OCI-M1 (cell line): ENCODE results near the gene ZBTB8A.
"Not testable (repeated sequence)": the region's sequence is repeated elsewhere in the genome, so short reads cannot be mapped to it uniquely, and the experiment has no call there.

Experiments
- DNase-seq: peaks from one replicate; lab custom pipeline; 2025; lab: John Stamatoyannopoulos, UW

Gene ZBTB8A

DNA sequence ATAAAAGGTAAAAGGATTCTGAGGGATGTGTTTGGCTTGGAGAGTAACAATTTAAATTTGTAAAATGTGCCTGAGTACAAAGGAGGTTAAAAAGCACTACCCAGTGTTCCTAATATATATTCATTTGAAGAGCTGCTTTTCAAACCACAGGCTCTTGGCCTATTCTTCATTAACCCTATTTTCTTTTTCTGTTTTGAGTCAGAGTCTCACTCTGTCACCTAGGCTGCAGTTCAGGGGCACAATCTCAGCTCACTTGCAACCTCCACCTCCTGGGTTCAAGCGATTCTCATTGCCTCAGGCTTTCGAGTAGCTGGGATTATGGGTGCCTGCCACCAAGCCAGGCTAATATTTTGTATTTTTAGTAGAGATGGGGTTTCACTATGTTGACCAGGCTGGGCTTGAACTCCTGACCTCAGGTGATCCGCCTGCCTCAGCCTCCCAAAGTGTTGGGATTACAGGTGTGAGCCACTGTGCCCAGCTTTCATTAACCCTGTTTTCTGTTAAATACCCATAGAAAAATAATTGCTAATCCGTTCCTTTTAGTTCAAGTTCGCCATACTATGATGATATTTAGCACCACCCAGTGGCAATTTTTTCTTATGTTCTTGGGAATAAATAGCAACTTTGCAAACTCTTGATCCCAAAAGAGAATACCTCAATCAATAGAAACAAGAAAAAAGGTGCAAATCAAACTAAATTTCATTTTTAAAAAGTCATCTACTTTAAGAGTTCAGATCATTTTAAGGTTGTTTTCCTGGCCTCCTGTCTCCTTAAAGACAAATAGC lies 80.7 kb downstream of the ZBTB8A start:
- DNase-seq = peak; percentile 24

DNA sequence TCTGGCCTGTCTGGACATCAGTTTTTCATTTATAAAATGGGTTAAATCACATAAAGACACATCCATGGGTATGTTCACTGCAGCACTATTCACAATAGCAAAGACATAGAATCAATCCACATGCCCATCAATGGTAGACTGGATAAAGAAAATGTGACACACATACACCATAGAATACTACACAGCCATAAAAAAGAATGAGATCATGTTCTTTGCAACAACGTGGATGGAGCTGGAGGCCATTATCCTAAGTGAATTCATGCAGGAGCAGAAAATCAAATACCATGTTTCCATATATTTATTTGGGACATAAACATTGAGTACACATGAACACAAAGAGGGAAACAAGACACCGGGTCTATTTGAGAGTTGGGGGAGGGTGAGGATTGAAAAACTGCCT lies 83.0 kb downstream of the ZBTB8A start:
- DNase-seq = no peak

DNA sequence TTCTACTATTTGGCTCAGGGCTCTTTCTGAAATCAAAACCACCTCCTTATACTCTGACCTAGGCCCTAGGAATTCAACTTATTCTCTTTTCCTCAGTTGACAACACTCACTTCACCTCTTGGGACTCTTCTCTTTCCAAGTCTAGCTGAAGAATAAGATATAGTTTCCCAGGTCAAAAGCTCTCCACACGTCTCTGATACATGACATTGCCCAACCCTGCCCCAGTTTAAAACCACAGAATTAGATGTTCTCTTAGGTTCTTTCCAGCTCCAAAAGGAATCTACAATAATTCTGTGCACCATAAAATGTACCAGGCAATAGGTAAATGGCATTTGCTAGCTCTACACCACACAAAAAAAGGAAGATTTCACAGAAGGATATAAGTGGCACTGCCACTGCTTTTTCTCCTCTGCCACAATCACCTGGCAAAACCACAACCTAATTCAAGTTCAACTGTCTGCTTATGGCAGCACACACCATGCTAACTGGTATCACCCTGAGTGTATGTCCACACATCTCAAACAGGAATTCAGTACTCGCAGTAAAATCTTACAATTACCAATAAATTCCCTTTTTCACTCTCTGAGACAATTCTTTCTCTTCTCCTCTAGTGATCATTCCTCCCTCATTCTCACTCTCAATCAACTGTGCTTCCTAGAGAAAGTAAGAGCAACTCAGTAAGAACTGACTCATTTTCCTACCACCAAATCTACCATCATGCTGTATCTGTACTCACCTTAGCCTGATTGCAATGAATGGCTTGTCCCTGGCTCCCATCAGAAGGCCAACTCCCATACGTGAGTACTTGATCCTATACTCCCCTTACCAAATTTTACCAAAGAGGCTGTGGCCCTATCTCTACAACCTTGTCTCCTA lies 83.8 kb downstream of the ZBTB8A start:
- no peak for DNase-seq

DNA sequence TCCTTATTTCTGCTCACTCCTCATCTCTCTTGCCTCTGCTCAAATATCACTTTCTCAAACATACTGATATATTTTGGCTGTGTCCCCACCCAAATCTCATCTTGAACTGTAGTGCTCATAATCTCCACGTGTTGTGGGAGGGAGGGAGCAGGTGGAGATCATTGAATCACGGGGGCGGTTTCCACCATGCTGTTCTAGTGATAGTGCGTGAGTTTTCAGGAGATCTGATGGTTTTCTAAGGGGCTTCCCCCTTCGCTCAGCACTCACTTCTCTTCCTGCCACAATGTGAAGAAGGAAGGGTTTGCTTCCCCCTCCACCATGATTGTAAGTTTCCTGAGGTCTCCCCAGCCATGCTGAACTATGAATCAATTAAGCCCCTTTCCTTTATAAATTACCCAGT lies 84.5 kb downstream of the ZBTB8A start:
- no peak for DNase-seq

DNA sequence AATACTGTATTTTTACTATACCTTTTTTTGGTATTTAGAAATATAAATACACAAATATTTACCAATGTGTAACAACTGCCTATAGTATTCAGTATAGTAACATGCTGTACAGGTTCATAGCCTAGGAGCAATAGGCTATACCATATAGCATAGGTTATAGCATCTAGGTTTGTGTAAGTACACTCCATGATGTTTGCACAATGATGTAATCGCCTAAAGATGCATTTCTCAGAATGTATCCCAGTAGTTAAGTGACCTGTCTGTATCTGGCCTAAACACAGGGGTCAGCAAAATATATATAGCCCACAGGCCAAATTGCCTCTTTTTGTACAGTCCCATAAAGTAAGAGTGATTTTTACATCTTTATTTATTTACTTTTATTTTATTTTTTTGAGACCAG lies 86.9 kb downstream of the ZBTB8A start:
- no peak for DNase-seq

DNA sequence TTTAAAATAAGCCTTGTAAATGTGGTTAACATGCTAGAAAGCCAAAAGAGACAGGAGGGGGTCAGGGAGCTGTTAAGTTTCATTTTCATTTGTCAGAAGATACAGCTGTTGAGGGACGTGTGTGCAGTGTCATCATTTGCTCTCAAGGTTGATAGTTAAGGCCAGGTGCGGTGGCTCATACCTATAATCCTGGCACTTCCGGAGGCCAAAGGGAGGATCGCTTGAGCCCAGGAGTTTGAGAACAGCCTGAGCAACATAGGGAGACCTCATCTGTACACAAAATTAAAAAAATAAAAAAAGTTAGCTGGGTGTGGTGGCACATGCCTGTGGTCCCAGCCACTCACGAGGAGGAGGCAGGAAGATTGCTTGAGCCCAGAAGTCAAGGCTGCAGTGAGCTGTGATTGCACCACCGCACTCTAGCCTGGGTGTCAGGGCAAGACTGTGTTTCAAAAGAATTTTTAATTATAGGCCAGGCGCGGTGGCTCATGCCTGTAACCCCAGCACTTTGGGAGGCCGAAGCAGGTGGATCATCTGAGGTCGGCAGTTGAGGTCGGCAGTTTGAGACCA lies 88.5 kb downstream of the ZBTB8A start:
- DNase-seq = no peak

DNA sequence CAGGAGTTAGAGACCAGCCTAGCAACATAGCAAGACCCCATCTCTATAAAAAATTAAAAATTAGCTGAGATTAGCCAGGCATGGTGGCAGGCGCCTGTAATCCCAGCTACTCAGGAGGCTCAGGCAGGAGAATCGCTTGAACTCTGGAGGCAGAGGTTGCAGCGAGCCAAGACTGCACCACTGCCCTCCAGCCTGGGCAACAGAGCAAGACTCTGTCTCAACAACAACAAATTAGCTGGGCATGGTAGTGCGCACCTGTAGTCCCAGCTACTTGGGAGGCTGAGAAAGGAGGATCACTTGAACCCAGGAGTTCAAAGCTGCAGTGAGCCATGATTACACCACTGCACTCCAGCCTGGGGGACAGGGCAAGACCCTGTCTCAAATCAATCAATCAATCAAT lies 90.9 kb downstream of the ZBTB8A start:
- not testable (repeated sequence) for DNase-seq

DNA sequence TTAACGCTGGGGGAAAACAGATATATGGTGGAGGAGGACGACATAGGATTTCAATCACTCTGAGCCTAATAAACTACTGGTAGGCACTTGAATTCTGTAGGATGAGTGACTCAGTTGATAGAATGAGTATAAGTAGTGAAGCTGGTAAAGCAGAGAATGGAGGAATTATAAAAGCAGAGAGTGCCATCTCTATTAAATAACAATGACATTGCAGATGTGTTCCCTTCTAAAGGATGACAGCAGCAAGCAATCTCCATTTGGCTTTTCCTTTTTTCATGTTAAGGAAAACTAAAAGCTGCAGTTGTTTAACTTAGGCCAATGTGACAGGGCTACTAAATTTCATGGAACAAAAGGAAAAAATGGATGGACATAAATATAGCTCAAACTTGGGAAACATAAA lies 93.6 kb downstream of the ZBTB8A start:
- DNase-seq = no peak

DNA sequence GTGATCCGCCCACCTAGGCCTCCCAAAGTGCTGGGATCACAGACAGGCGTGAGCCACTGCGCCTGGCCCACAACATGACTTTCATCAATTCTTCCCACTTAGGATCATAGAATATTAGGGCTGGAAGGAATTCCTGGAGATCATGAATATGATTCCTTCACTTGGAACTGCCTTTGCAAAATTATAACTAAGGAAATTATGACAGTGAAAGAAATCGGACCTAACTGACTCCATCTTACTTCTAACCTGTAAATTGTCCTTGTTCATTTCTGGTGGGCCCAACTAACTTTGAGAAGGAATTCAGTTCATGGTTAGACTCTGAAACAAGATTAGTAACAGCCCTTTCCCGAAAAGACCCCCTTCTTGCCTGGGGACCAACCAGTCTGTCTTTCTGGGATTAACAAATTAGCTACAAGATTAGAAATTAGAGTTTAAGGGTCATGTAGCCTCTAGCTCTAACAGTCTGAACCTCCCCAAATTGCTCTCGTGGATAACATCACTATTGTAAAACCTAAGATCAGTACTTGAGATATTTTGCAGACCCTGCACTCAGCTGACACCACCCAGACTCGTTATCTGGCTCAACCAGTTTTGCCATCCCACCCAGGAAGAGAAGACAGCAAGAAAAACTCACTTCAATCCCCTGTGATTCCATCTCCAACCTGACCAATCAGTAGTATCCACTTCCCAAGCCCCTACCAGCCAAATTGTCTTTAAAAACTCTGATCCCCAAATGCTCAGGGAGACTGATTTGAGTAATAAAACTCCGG lies 96.5 kb downstream of the ZBTB8A start:
- no peak for DNase-seq

DNA sequence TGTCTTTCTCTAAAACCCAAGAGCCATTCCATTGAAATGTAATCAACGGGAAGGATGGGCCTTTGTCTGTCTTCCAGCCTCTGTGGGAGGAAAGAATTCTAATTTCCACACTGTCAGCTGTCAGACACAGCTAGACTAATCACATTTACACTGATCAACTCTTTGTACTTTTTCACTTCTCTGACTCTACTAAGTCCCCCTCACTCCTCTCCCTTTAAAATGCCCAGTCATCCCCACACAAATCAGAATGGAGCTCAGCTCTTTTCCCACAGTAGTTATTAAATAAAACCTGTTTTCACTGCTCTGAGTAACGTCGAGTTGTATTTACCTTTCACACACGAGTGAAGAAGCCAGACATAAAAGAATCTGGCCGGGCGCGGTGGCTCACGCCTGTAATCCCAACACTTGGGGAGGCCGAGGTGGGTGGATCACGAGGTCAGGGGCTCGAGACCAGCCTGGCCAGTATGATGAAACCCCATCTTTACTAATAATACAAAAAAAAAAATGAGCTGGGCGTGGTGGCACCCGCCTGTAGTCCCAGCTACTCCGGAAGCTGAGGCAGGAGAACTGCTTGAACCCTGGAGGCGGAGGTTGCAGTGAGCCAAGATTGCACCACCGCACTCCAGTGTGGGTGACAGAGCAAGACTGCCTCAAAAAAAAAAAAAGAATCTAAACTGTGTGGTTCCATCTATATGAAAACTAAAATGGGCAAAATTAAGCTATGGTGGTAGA lies 97.9 kb downstream of the ZBTB8A start:
- no peak for DNase-seq

DNA sequence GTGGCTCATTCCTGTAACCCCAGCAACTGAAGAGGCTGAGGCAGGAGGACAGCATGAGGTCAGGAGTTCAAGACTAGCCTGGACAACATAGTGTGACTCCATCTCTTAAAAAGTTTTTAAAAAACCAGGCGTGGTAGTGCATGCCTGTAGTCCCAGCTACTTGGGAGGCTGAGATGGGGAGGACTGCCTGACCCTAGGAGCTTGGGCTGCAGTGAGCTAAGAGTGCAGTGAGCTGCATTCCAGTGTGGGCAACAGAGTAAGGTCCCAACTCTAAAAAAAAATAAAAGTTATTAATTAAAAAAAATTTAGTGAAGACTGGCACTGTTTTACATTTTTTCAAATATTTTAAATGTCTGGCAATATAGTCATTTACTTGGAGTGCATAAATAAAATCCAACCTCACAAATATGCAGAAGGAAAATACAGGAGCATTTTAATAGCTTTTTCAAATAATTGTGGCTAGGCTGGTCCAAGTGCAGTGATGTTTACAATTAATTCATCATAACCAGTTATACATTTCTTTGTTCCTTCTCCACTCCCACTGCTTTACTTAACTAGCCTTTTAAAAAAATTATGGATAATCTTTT lies 100.4 kb downstream of the ZBTB8A start:
- no peak for DNase-seq

DNA sequence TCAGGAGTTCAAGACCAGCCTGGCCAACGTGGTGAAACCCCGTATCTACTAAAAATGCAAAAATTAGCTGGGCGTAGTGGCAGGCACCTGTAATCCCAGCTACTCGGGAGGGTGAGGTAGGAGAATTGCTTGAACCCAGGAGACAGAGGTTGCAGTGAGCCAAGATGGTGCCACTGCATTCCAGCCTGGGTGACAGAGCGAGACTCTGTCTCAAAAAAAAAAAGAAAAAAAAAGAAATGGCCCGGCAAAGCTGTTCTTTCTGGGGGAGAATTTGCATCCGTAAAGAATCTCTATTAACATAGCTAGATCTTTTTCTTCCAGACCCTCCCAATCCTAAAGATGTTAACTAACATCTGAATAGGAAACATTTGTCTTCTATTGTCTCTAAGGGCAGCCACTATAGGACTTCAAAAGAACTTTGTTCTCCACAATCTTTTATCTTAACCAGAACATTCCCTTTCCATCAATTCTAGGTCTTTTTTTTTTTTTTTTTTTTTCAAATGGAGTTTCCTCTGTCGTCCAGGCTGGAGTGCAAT lies 103.1 kb downstream of the ZBTB8A start:
- not testable (repeated sequence) for DNase-seq

DNA sequence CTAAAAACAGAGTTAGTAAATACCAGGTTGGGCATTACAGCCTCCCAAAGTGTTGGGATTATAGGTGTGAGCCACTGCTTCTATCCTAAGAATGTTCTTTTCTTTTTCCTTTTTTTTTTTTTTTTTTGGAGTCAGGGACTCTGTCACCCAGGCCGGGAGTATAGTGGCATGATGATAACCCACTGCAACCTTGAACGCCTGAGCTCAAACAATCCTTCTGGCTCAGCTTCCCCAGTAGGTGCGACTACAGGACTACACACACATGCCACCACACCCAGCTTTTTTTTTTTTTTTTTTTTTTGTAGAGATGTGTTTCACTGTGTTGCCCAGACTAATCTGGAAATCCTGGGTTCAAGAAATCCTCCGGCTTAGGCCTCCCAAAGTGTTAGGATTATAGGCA lies 105.2 kb downstream of the ZBTB8A start:
- no peak for DNase-seq

DNA sequence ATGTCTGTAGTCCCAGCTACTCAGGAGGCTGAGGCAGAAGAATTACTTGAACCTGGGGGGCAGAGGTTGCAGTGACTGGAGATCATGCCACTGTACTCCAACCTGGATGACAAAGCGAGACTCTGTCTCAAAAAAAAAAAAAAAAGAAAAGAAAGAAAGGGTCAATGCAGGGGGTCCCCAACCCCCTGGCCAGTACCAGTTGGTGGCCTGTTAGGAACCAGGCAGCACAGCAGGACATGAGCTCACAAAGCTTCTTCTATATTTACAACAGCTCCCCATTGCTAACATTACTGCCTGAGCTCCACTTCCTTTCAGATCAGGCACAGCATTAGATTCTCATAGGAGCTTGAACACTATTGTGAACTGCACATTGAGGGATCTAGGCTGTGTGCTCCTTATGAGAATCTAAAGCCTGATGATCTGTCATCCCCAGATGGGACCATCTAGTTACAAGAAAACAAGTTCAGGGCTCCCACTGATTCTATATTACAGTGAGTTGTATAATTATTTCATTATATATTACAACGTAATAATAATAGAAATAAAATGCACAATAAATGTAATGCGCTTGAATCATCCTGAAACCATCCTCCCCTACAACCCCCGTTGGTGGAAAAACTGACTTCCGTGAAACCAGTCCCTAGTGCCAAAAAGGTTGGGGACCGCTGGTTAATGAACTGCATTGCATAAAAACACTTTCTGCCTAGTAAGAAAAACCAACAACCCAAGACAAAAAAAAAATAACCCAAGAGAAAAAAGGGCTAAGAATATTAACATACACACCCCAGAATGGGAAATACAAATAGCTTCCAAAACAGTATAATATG lies 108.3 kb downstream of the ZBTB8A start:
- no peak for DNase-seq

DNA sequence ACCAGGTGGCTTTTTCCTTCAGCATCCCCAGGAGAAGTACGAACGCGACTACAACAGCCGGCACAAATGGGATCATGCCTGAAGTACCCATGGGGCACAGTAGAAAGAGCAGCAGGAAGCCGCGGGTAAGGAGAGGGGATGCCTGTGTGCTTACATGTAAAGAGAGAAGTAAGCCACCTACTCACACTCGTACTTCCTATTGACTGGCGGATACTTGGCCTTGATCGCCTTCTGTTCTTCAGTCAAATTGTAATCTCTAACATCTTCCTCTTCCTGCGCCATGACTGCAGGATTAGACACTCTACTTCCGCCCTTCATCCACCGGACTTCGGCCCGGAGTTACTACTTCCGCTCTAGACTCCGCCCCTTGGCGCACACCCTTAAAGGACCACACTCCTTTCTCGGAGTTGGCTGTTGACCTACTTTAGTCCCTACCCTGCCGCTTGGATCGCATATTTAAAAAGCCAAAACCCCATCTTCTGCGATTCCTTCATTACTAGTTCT lies 111.1 kb downstream of the ZBTB8A start, which contains the start of gene ZBTB8OS:
TSS of gene ZBTB8OS (minus strand) at position 303 of the 504 bp plus-strand sequence. CDS start at position 282, 21 bp downstream.
- peak; percentile 97 for DNase-seq

DNA sequence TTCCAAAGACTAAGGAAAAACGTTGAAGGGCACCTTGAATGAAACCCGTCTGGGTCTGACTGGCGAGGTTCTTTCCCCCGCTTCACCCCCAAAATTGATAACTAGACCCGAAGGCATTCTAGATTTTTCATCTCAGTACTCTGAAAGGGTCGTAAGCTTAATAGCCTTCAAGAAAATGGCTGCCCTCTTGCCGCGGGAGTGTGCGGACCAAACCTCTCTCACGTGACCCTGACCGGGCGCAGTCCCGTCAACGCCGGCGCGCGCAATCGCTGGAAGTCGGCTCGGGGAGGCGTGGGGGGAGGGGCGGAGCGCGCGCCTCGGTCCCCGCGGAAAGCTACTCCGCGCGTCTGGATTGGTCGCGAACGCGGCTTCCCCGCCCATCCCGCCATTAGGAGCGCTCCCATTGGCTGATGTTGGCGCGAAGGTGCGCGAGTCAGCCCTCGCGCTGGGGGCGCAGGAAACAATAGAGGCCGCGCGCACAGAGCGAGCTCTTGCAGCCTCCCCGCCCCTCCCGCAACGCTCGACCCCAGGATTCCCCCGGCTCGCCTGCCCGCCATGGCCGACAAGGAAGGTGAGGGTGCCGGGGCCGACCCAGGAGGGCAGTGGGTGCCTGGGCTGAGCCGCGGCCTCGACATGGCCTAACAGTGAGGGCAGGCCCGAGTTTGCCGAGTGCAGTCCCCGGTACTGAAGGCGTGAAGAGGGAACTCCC lies 111.7 kb downstream of the ZBTB8A start, which contains the start of gene RBBP4:
TSS of gene RBBP4 (plus strand) at position 457 of the 709 bp plus-strand sequence. CDS start at position 556, 99 bp downstream.
- peak; percentile 98 for DNase-seq

DNA sequence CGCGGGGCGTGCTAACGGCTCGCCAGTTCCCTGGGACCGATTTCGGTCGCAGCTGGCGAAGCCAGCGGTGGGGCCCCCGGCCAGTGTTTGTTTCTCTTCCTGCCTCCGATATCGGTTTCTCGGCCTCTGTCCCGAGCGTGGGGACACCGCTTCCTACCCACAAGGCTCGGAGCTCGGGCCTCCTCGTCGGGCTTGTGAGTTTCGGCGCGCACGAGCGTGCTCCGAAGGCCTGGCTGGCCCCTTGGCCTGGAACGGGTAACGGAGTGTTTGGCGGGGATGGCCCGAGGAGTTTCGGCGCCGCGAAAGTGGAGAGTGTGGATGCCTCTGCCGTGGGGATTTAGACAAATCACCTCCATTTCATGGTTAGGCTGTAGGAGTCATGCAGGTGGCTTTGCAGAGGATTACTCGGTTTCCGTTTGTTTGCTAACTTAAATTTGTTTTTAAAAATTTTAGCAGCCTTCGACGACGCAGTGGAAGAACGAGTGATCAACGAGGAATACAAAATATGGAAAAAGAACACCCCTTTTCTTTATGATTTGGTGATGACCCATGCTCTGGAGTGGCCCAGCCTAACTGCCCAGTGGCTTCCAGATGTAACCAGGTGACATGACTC lies 112.3 kb downstream of the ZBTB8A start:
- DNase-seq = no peak

DNA sequence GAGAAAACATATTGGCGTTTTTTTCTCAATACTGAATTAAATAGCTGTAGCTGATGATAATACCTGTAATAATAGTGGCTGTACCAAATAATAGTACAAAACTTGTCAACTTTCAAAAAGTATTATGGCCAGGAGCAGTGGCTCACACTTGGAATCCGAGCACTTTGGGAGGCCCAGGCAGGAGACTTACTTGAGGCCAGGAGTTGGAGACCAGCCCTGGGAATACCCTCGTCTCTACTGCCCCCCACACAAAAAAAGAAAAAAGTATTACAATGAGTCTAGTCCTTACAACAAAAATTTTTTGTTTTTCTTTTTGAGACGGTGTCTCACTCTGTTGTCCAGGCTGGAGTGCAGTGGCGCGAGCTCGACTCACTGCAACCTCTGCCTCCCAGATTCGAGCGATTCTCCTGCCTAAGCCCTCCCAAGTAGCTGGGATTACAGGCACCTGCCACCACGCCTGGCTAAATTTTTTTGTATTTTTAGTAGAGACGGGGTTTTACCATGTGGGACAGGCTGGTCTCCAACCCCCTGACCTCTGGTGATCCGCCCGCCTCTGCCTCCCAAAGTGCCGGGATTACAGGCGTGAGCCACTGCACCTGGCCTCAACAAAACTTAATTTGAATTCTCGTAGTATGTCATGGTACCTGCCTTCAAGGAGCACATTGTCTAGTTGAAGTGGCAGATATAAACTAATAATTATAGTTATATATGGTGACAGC lies 113.2 kb downstream of the ZBTB8A start:
- DNase-seq = no peak
